H9 (cell line): ENCODE data around the gene APOH. TPM values are rescaled to one million over a fixed set of nuclear protein-coding genes. Genes with fewer than 3 reads are reported as not detected.

ENCODE experiments used
- DNase-seq: peaks from one replicate; pipeline ENCODE4 v3.0.0-alpha.2; 2017
- H2AFZ ChIP-seq: one replicate; pipeline ENCODE4 v1.6.1; 2013; ENCODE audit warnings: mild to moderate bottlenecking, low read length, control low read depth, moderate library complexity
- H2AK5ac ChIP-seq: 2 replicates; pipeline ENCODE4 v1.6.1; 2013; ENCODE audit warnings: low read length, control low read depth, mixed read lengths; ENCODE audit not compliant: insufficient read length
- H2BK120ac ChIP-seq: one replicate; pipeline ENCODE4 v1.6.1; 2013; ENCODE audit warnings: low read depth, mild to moderate bottlenecking, low read length, control low read depth, inconsistent platforms; ENCODE audit not compliant: poor library complexity, severe bottlenecking
- H2BK12ac ChIP-seq: 2 replicates; pipeline ENCODE4 v1.6.1; 2013; ENCODE audit warnings: low read length, control low read depth, mixed read lengths, low read depth; ENCODE audit not compliant: insufficient read length
- H2BK15ac ChIP-seq: 2 replicates; pipeline ENCODE4 v1.6.1; 2013; ENCODE audit warnings: low read depth, low read length, control low read depth
- H2BK20ac ChIP-seq: one replicate; pipeline ENCODE4 v1.6.1; 2013; ENCODE audit warnings: low read depth, mild to moderate bottlenecking, low read length, control low read depth, inconsistent platforms; ENCODE audit not compliant: poor library complexity, severe bottlenecking
- H2BK5ac ChIP-seq: 2 replicates; pipeline ENCODE4 v1.6.1; 2013; ENCODE audit warnings: low read length, control low read depth, mixed read lengths; ENCODE audit not compliant: insufficient read length
- H3K14ac ChIP-seq: 2 replicates; pipeline ENCODE4 v1.6.1; 2013; ENCODE audit warnings: low read length, control low read depth; ENCODE audit not compliant: insufficient read depth
- H3K18ac ChIP-seq: 2 replicates; pipeline ENCODE4 v1.6.1; 2013; ENCODE audit warnings: low read depth, mild to moderate bottlenecking, mixed read lengths, low read length, control low read depth; ENCODE audit not compliant: insufficient read length
- H3K23ac ChIP-seq: 2 replicates; pipeline ENCODE4 v1.6.1; 2013; ENCODE audit warnings: low read length, control low read depth, mixed read lengths, low read depth; ENCODE audit not compliant: insufficient read length
- H3K23me2 ChIP-seq: 2 replicates; pipeline ENCODE4 v1.6.1; 2013; ENCODE audit warnings: low read depth, mild to moderate bottlenecking, mixed read lengths, low read length, control low read depth; ENCODE audit not compliant: insufficient read length, poor library complexity, severe bottlenecking
- H3K27ac ChIP-seq: 2 replicates; pipeline ENCODE4 v1.5.1; 2013; ENCODE audit warnings: low read length, control low read depth, mixed read lengths, low read depth; ENCODE audit not compliant: insufficient read length
- H3K27me3 ChIP-seq: 2 replicates; pipeline ENCODE4 v1.6.1; 2013; ENCODE audit warnings: low read length, control low read depth, inconsistent platforms; ENCODE audit not compliant: insufficient read depth
- H3K4ac ChIP-seq: 2 replicates; pipeline ENCODE4 v1.6.1; 2013; ENCODE audit warnings: low read depth, mild to moderate bottlenecking, control low read depth, inconsistent platforms, low read length, moderate library complexity
- H3K4me1 ChIP-seq: 2 replicates; pipeline ENCODE4 v1.6.1; 2013; ENCODE audit warnings: low read length, control low read depth, inconsistent platforms; ENCODE audit not compliant: insufficient read depth
- H3K4me2 ChIP-seq: 2 replicates; pipeline ENCODE4 v1.6.1; 2013; ENCODE audit warnings: low read length, control low read depth, mixed read lengths; ENCODE audit not compliant: insufficient read length, insufficient read depth
- H3K56ac ChIP-seq: 2 replicates; pipeline ENCODE4 v1.6.1; 2013; ENCODE audit warnings: low read depth, mild to moderate bottlenecking, mixed read lengths, low read length, control low read depth; ENCODE audit not compliant: insufficient read length
- H3K79me1 ChIP-seq: 2 replicates; pipeline ENCODE4 v1.6.1; 2013; ENCODE audit warnings: low read depth, mild to moderate bottlenecking, moderate library complexity, low read length, control low read depth, inconsistent platforms; ENCODE audit not compliant: insufficient read depth, poor library complexity, severe bottlenecking
- H3K79me2 ChIP-seq: 2 replicates; pipeline ENCODE4 v1.6.1; 2013; ENCODE audit warnings: low read length, control low read depth, inconsistent platforms; ENCODE audit not compliant: insufficient read depth
- H3K9ac ChIP-seq: 2 replicates; pipeline ENCODE4 v1.6.1; 2013; ENCODE audit warnings: low read length, control low read depth, mixed read lengths; ENCODE audit not compliant: insufficient read length; ENCODE audit errors: extremely low read depth
- H3K9me3 ChIP-seq: one replicate; pipeline ENCODE4 v1.6.1; 2013; ENCODE audit warnings: low read depth, low read length, inconsistent platforms; ENCODE audit not compliant: control insufficient read depth
- H3T11ph ChIP-seq: one replicate; pipeline ENCODE4 v1.6.1; 2013; ENCODE audit warnings: mild to moderate bottlenecking, low read length, control low read depth, inconsistent platforms
- H4K20me1 ChIP-seq: one replicate; pipeline ENCODE4 v1.6.1; 2013; ENCODE audit not compliant: control insufficient read depth, insufficient read length, insufficient read depth
- H4K5ac ChIP-seq: 2 replicates; pipeline ENCODE4 v1.6.1; 2013; ENCODE audit warnings: low read depth, mild to moderate bottlenecking, mixed read lengths, low read length, control low read depth; ENCODE audit not compliant: insufficient read length
- H4K8ac ChIP-seq: replicated peaks from 2 replicates; pipeline ENCODE4 v1.6.1; 2013; ENCODE audit warnings: low read length, control low read depth, mixed read lengths, low read depth; ENCODE audit not compliant: insufficient read length
- H4K91ac ChIP-seq: 2 replicates; pipeline ENCODE4 v1.6.1; 2013; ENCODE audit warnings: low read depth, mild to moderate bottlenecking, moderate library complexity, mixed read lengths, low read length, control low read depth; ENCODE audit not compliant: insufficient read length
- H3K27ac Mint-ChIP-seq, 3 experiments: 2 replicates in 2 of 3; 3 replicates in 1 of 3; pipeline ENCODE4 v1.8.0; 2020 to 2021; ENCODE audit warnings: mixed read lengths in 3 of 3, mild to moderate bottlenecking in 1 of 3, moderate library complexity in 1 of 3
- H3K27me3 Mint-ChIP-seq: 2 replicates; pipeline ENCODE4 v1.8.0; 2021; ENCODE audit warnings: low read depth, mild to moderate bottlenecking, moderate library complexity, mixed read lengths
- H3K36me3 Mint-ChIP-seq, 3 experiments: 2 replicates in 2 of 3; 3 replicates in 1 of 3; pipeline ENCODE4 v1.8.0; 2020 to 2021; ENCODE audit warnings: low read depth in 3 of 3, mixed read lengths in 3 of 3; ENCODE audit not compliant: insufficient read depth in 1 of 3
- H3K4me1 Mint-ChIP-seq, 2 experiments: 2 replicates each; pipeline ENCODE4 v1.8.0; 2020; ENCODE audit warnings: mixed read lengths in 2 of 2
- H3K4me3 Mint-ChIP-seq, 2 experiments: 2 replicates in 1 of 2; 3 replicates in 1 of 2; pipeline ENCODE4 v1.8.0; 2020 to 2021; ENCODE audit warnings: mild to moderate bottlenecking in 2 of 2, mixed read lengths in 2 of 2, moderate library complexity in 1 of 2
- H3K9me3 Mint-ChIP-seq, 2 experiments: 2 replicates in 1 of 2; 3 replicates in 1 of 2; pipeline ENCODE4 v1.8.0; 2020; ENCODE audit warnings: mild to moderate bottlenecking in 2 of 2, mixed read lengths in 2 of 2, moderate library complexity in 1 of 2
- CTCF ChIP-seq: fragments of 200-600 bp; sonication (generic); conservative IDR thresholded peaks from 3 replicates; pipeline ENCODE4 v1.8.0; 2021; ENCODE audit warnings: antibody characterized with exemption, mild to moderate bottlenecking
- WGBS: extraction: QIAGEN DNeasy Blood & Tissue Kit; methylation state at CpG from one replicate; pipeline ENCODE4 v1.1.7; 2013; ENCODE audit warnings: missing lambda C conversion rate, low lambda C conversion rate, mixed read lengths; ENCODE audit not compliant: insufficient read length; ENCODE audit errors: extremely low coverage; 5-methylcytosine and 5-hydroxymethylcytosine counted together
- total RNA-seq: library from RNA; stranded (reverse); gene quantifications from 2 replicates; pipeline ENCODE4 v1.2.1, GENCODE V29; 2021

Gene APOH
- total RNA-seq, 1 experiment from 2014 or later: not detected

- no peak overlapping the region for H2BK120ac ChIP-seq
- H2AK5ac ChIP-seq: no peak overlapping the region
- H3K23me2 ChIP-seq: no peaks in the 10 kb centered on the region
- H3K27me3 Mint-ChIP-seq: no peaks in the 10 kb centered on the region; the same call in 1 of the 2 replicates
- no peaks in the 10 kb centered on the region for H3K4me1 ChIP-seq
- H3K9ac ChIP-seq: no peak overlapping the region
- H3K18ac ChIP-seq: no peak overlapping the region
- H2BK20ac ChIP-seq: no peak overlapping the region
- H2AFZ ChIP-seq: no peak overlapping the region
- H3K4me1 Mint-ChIP-seq: peaks cover 7 to 8% of the 10 kb centered on the region in 2 experiments
- no peak overlapping the region for H3K56ac ChIP-seq
- H3K79me1 ChIP-seq: no peaks in the 10 kb centered on the region
- TF ChIP-seq CTCF: no peak
- no peak overlapping the region for H3K23ac ChIP-seq
- H3K79me2 ChIP-seq: no peaks in the 10 kb centered on the region
- H3K36me3 Mint-ChIP-seq: no peaks in the 10 kb centered on the region
- H2BK12ac ChIP-seq: no peak overlapping the region
- no peak overlapping the region for H3K27ac ChIP-seq
- no peak overlapping the region for H3K27ac Mint-ChIP-seq
- no peak overlapping the region for H4K5ac ChIP-seq
- no peak overlapping the region for H2BK15ac ChIP-seq
- no peaks in the 10 kb centered on the region for H3K27me3 ChIP-seq
- H4K8ac ChIP-seq: no peak overlapping the region
- no CpG with 5 or more reads among the region's 3 CpGs for WGBS
- no peak overlapping the region for H3K14ac ChIP-seq
- H4K91ac ChIP-seq: no peak overlapping the region
- no peak for DNase-seq
- no peak overlapping the region for H3K4me2 ChIP-seq
- H4K20me1 ChIP-seq: no peaks in the 10 kb centered on the region
- no peak overlapping the region for H3T11ph ChIP-seq
- no peaks in the 10 kb centered on the region for H3K9me3 ChIP-seq
- H3K4ac ChIP-seq: no peak overlapping the region
- no peak overlapping the region for H3K4me3 Mint-ChIP-seq
- no peaks in the 10 kb centered on the region for H3K9me3 Mint-ChIP-seq
- H2BK5ac ChIP-seq: no peak overlapping the region
Observed at GRCh38 chr17:66215529-66215911, 13.7 kb downstream of the APOH start.
